Tongue (tissue), 2 donors: Measurements from ENCODE around the gene NECAB2. TPM values are rescaled to one million over a fixed set of nuclear protein-coding genes. Genes with fewer than 3 reads are reported as not detected.
"Not testable (repeated sequence)": the region's sequence is repeated elsewhere in the genome, so short reads cannot be mapped to it uniquely, and the experiment has no call there.

ENCODE experiments used
- DNase-seq: peaks from one replicate; pipeline ENCODE4 v3.0.0-alpha.2; 2015
- total RNA-seq: library from RNA; depleted of rRNA; stranded (reverse); fragments of >200 nt; gene quantifications from one replicate; pipeline ENCODE4 v1.2.3, GENCODE V29; 2014

Gene NECAB2
- total RNA-seq, 1 donor from 2014 or later = not detected

- DNase-seq = no peak
Observed at GRCh38 chr16:83936581-83937165, 31.4 kb upstream of the NECAB2 start.

- no peak for DNase-seq
Observed at GRCh38 chr16:83937267-83937666, 30.8 kb upstream of the NECAB2 start.

- no peak for DNase-seq
Observed at GRCh38 chr16:83937922-83938885, 29.8 kb upstream of the NECAB2 start.

GRCh38 chr16:83939266-83939855 lies 28.7 kb upstream of the NECAB2 start:
- DNase-seq = no peak

- no peak for DNase-seq
Observed at GRCh38 chr16:83940119-83940518, 27.9 kb upstream of the NECAB2 start.

- DNase-seq = no peak
Observed at GRCh38 chr16:83940630-83941378, 27.2 kb upstream of the NECAB2 start.

GRCh38 chr16:83941546-83941945 lies 26.5 kb upstream of the NECAB2 start:
- not testable (repeated sequence) for DNase-seq

GRCh38 chr16:83942074-83942473 lies 26.0 kb upstream of the NECAB2 start:
- DNase-seq = no peak

GRCh38 chr16:83942815-83943515 lies 25.1 kb upstream of the NECAB2 start:
- no peak for DNase-seq

- DNase-seq = no peak
Observed at GRCh38 chr16:83943516-83944050, 24.5 kb upstream of the NECAB2 start.

GRCh38 chr16:83945587-83945986 lies 22.5 kb upstream of the NECAB2 start:
- DNase-seq = no peak

GRCh38 chr16:83946154-83946780 lies 21.8 kb upstream of the NECAB2 start:
- no peak for DNase-seq

- no peak for DNase-seq
Observed at GRCh38 chr16:83946781-83947566, 21.1 kb upstream of the NECAB2 start.

GRCh38 chr16:83947642-83948234 lies 20.3 kb upstream of the NECAB2 start:
- DNase-seq = no peak

- no peak for DNase-seq
Observed at GRCh38 chr16:83948914-83949723, 18.9 kb upstream of the NECAB2 start.

- no peak for DNase-seq
Observed at GRCh38 chr16:83949724-83950001, 18.4 kb upstream of the NECAB2 start.

GRCh38 chr16:83950862-83951399 lies 17.1 kb upstream of the NECAB2 start:
- not testable (repeated sequence) for DNase-seq

GRCh38 chr16:83951544-83951943 lies 16.5 kb upstream of the NECAB2 start:
- no peak for DNase-seq

GRCh38 chr16:83952587-83952939 lies 15.5 kb upstream of the NECAB2 start:
- no peak for DNase-seq
